AG04449 (cell line): ENCODE measurements around the gene BCL2A1.
"Not testable (repeated sequence)": the region's sequence is repeated elsewhere in the genome, so short reads cannot be mapped to it uniquely, and the experiment has no call there.

Experiments
- CTCF ChIA-PET: fragments of 350-600 bp; formaldehyde crosslinking; extraction: SDS; loops from one replicate; lab custom pipeline; 2021; ENCODE audit warnings: antibody characterized with exemption; lab: Yijun Ruan, JAX
- POLR2A ChIA-PET: fragments of 400-600, 350-600 bp; formaldehyde crosslinking; extraction: SDS; loops from one replicate; lab custom pipeline; 2020; ENCODE audit warnings: antibody characterized with exemption, inconsistent platforms; lab: Yijun Ruan, JAX
- DNase-seq: peaks from one replicate; pipeline ENCODE4 v3.0.0-alpha.2; 2010; ENCODE audit warnings: low read depth, low spot score
- H3K4me3 ChIP-seq: 2 replicates; pipeline ENCODE4 v1.5.1; 2011; ENCODE audit warnings: low read depth, mild to moderate bottlenecking, control low read depth, low read length
- CTCF ChIP-seq: IDR thresholded peaks from one replicate; pipeline ENCODE4 v1.5.1; 2011; ENCODE audit warnings: mild to moderate bottlenecking, moderate library complexity, low read length, control low read depth, inconsistent platforms; ENCODE audit not compliant: insufficient read depth; ENCODE audit errors: missing control alignments

BCL2A1 gene

GRCh38 chr15:80012060-80012726, 41.2 kb upstream of the BCL2A1 start:
- H3K4me3 ChIP-seq, result no peak overlapping the region
- POLR2A ChIA-PET, result no interaction called here
- no peak for TF ChIP-seq CTCF
- CTCF ChIA-PET, result no interaction called here
- no peak for DNase-seq

GRCh38 chr15:80011596-80011995, 40.6 kb upstream of the BCL2A1 start:
- no peak overlapping the region for H3K4me3 ChIP-seq
- no peak for TF ChIP-seq CTCF
- ChIA-PET CTCF (no interaction called here), POLR2A (no interaction called here)
- no peak for DNase-seq

- POLR2A ChIA-PET, result interaction anchor here (0.6 kb wide), 1 partner anchor 61 kb away, joined by 3 read pairs; no protein-coding TSS in a partner anchor
- H3K4me3 ChIP-seq, CTCF ChIA-PET: not testable (repeated sequence)
- DNase-seq, result peak; percentile 73
Observed at GRCh38 chr15:80011041-80011523, 40.1 kb upstream of the BCL2A1 start.

GRCh38 chr15:80010131-80010673, 39.2 kb upstream of the BCL2A1 start:
- POLR2A ChIA-PET, result no interaction called here

GRCh38 chr15:80007532-80007931, 36.5 kb upstream of the BCL2A1 start:
- POLR2A ChIA-PET, result no interaction called here
- CTCF ChIA-PET, result interaction anchor here (1.3 kb wide), 1 partner anchor 153 kb away, joined by 3 read pairs; no protein-coding TSS in a partner anchor
- no peak for DNase-seq
- TF ChIP-seq CTCF, result no peak
- H3K4me3 ChIP-seq, result no peak overlapping the region

More at GRCh38 chr15:80010131-80010673, 39.2 kb upstream of the BCL2A1 start:
- no peak overlapping the region for H3K4me3 ChIP-seq
- CTCF ChIA-PET, result no interaction called here
- DNase-seq, result no peak
- TF ChIP-seq CTCF, result no peak

- TF ChIP-seq CTCF, result no peak
- H3K4me3 ChIP-seq, result no peak overlapping the region
- ChIA-PET CTCF (interaction anchor here (1.3 kb wide), 2 partner anchors 14 to 152 kb away, joined by 3 to 4 read pairs; no protein-coding TSS in a partner anchor), POLR2A (no interaction called here)
- no peak for DNase-seq
Observed at GRCh38 chr15:80006946-80007345, 36.0 kb upstream of the BCL2A1 start.

GRCh38 chr15:80003934-80004472, 33.0 kb upstream of the BCL2A1 start:
- ChIA-PET CTCF (no interaction called here), POLR2A (no interaction called here)
- no peak overlapping the region for H3K4me3 ChIP-seq
- no peak for DNase-seq
- TF ChIP-seq CTCF, result no peak
